Inferior parietal cortex (tissue), 1 donor: Measurements from ENCODE around the gene SERPINB6.
A peak's percentile ranks its signal among the peaks of the same experiment; 100 is the strongest.
"Not testable (repeated sequence)": the region's sequence is repeated elsewhere in the genome, so short reads cannot be mapped to it uniquely, and the experiment has no call there.

Source experiments
- DNase-seq: peaks from one replicate; pipeline ENCODE4 v3.0.0-alpha.2; 2016; ENCODE audit errors: extremely low spot score

Gene SERPINB6

GRCh38 chr6:2958776-2959175 lies 12.6 kb downstream of the SERPINB6 start:
- DNase-seq: no peak

GRCh38 chr6:2958331-2958711 lies 13.0 kb downstream of the SERPINB6 start:
- DNase-seq: no peak

GRCh38 chr6:2957696-2958330 lies 13.6 kb downstream of the SERPINB6 start:
- DNase-seq: no peak

GRCh38 chr6:2956930-2957685 lies 14.3 kb downstream of the SERPINB6 start:
- no peak for DNase-seq

- DNase-seq: no peak
Observed at GRCh38 chr6:2953098-2953497, 18.3 kb downstream of the SERPINB6 start.

- peak; percentile 66 for DNase-seq
Observed at GRCh38 chr6:2952557-2953095, 18.7 kb downstream of the SERPINB6 start.

- DNase-seq: no peak
Observed at GRCh38 chr6:2951728-2952127, 19.6 kb downstream of the SERPINB6 start.

- no peak for DNase-seq
Observed at GRCh38 chr6:2950713-2951112, 20.7 kb downstream of the SERPINB6 start.

GRCh38 chr6:2949536-2950083 lies 21.8 kb downstream of the SERPINB6 start:
- no peak for DNase-seq

GRCh38 chr6:2949121-2949520 lies 22.2 kb downstream of the SERPINB6 start:
- no peak for DNase-seq

- no peak for DNase-seq
Observed at GRCh38 chr6:2948228-2949025, 22.9 kb downstream of the SERPINB6 start.

GRCh38 chr6:2947445-2947844 lies 23.9 kb downstream of the SERPINB6 start:
- no peak for DNase-seq

- no peak for DNase-seq
Observed at GRCh38 chr6:2945153-2945452, 26.3 kb downstream of the SERPINB6 start.

GRCh38 chr6:2944405-2945152 lies 26.8 kb downstream of the SERPINB6 start:
- DNase-seq: no peak

GRCh38 chr6:2943564-2943955 lies 27.8 kb downstream of the SERPINB6 start:
- DNase-seq: no peak

GRCh38 chr6:2942914-2943563 lies 28.3 kb downstream of the SERPINB6 start:
- DNase-seq: no peak

- not testable (repeated sequence) for DNase-seq
Observed at GRCh38 chr6:2942116-2942515, 29.3 kb downstream of the SERPINB6 start.

GRCh38 chr6:2940851-2941250 lies 30.5 kb downstream of the SERPINB6 start:
- no peak for DNase-seq

- DNase-seq: no peak
Observed at GRCh38 chr6:2940010-2940850, 31.1 kb downstream of the SERPINB6 start.
